ENCODE measurements around the gene FAM135A. TPM values are rescaled to one million over a fixed set of nuclear protein-coding genes. Genes with fewer than 3 reads are reported as not detected.
A peak's percentile ranks its signal among the peaks of the same experiment; 100 is the strongest.

Gene FAM135A
- total RNA-seq, 2 donors from 2014 or later = 19.5 TPM

GRCh38 chr6:70563530-70563929 is 150.2 kb downstream of the FAM135A start:
- no peak for DNase-seq (ENCODE audit: low spot score)
- TF ChIP-seq CTCF (IDR thresholded peaks at IDR 0.05) = no peak
- no peaks in the 10 kb centered on the region for H3K27me3 ChIP-seq
- no peak overlapping the region for H3K27ac ChIP-seq
- no peak overlapping the region for H3K4me3 ChIP-seq
- no peaks in the 10 kb centered on the region for H3K9me3 ChIP-seq
- H3K36me3 ChIP-seq = no peaks in the 10 kb centered on the region
- peaks cover 0 to 11% of the 10 kb centered on the region in 2 donors for H3K4me1 ChIP-seq

GRCh38 chr6:70566751-70567382 is 153.6 kb downstream of the FAM135A start, which contains the start of gene SDHAF4:
Gene SDHAF4 (plus strand): TSS chr6:70566930. CDS start chr6:70566941, 11 bp downstream.
- Histone ChIP-seq H3K4me1 (peaks cover 0 to 11% of the 10 kb centered on the region in 2 donors), H3K9me3 (no peaks in the 10 kb centered on the region), H3K36me3 (no peaks in the 10 kb centered on the region), H3K27me3 (no peaks in the 10 kb centered on the region), H3K4me3 (peak within 1 kb of the TSS; percentile 71 to 89), H3K27ac (peak within 1 kb of the TSS; percentile 91 to 95)
- peak; percentile 87 for DNase-seq (ENCODE audit: low spot score)
- peak in 1 of 2 donors; percentile 34 for TF ChIP-seq CTCF (IDR thresholded peaks at IDR 0.05)

GRCh38 chr6:70574643-70575042 is 161.3 kb downstream of the FAM135A start:
- TF ChIP-seq CTCF (IDR thresholded peaks at IDR 0.05) = no peak
- no peak for DNase-seq (ENCODE audit: low spot score)
- no peaks in the 10 kb centered on the region for H3K9me3 ChIP-seq
- no peaks in the 10 kb centered on the region for H3K4me1 ChIP-seq
- H3K36me3 ChIP-seq = peaks cover 4% of the 10 kb centered on the region
- no peak overlapping the region for H3K4me3 ChIP-seq
- no peak overlapping the region for H3K27ac ChIP-seq
- no peaks in the 10 kb centered on the region for H3K27me3 ChIP-seq

GRCh38 chr6:70575899-70576495 is 162.7 kb downstream of the FAM135A start:
- Histone ChIP-seq H3K27ac (no peak overlapping the region), H3K27me3 (no peaks in the 10 kb centered on the region), H3K4me3 (no peak overlapping the region), H3K4me1 (no peaks in the 10 kb centered on the region), H3K36me3 (peaks cover 8% of the 10 kb centered on the region), H3K9me3 (no peaks in the 10 kb centered on the region)
- TF ChIP-seq CTCF (IDR thresholded peaks at IDR 0.05) = no peak
- DNase-seq (ENCODE audit: low spot score) = no peak

GRCh38 chr6:70586114-70586513 is 172.8 kb downstream of the FAM135A start:
- Histone ChIP-seq H3K4me1 (no peaks in the 10 kb centered on the region), H3K27me3 (no peaks in the 10 kb centered on the region), H3K9me3 (no peaks in the 10 kb centered on the region), H3K4me3 (no peak overlapping the region), H3K27ac (no peak overlapping the region), H3K36me3 (peaks cover 35% of the 10 kb centered on the region)
- DNase-seq (ENCODE audit: low spot score) = no peak
- TF ChIP-seq CTCF (IDR thresholded peaks at IDR 0.05) = no peak
